HG02610 (cell line): Measurements from ENCODE around the gene DOCK11.
"Not testable (repeated sequence)": the region's sequence is repeated elsewhere in the genome, so short reads cannot be mapped to it uniquely, and the experiment has no call there.

Experiments used
- ATAC-seq: cut with Tn5 transposase; IDR thresholded peaks from one replicate; pipeline ENCODE4 v1.9.1; 2021; ENCODE audit warnings: mild to moderate bottlenecking, moderate library complexity; ENCODE audit not compliant: unreplicated experiment

DOCK11 gene

GRCh38 chrX:118495061-118495921 lies at the start of gene DOCK11:
Gene DOCK11 (plus strand): TSS chrX:118495815. CDS start chrX:118495972, 157 bp downstream.
- peak; percentile 73 for ATAC-seq

GRCh38 chrX:118448273-118448783 lies 47.3 kb upstream of the DOCK11 start:
- ATAC-seq, result no peak

GRCh38 chrX:118455013-118455412 lies 40.6 kb upstream of the DOCK11 start:
- ATAC-seq, result no peak

- peak; percentile 62 for ATAC-seq
Measured at GRCh38 chrX:118459494-118459893, 36.1 kb upstream of the DOCK11 start.

GRCh38 chrX:118464501-118464900 lies 31.1 kb upstream of the DOCK11 start:
- no peak for ATAC-seq

- ATAC-seq, result no peak
Measured at GRCh38 chrX:118468122-118468521, 27.5 kb upstream of the DOCK11 start.

GRCh38 chrX:118470721-118471347 lies 24.8 kb upstream of the DOCK11 start:
- ATAC-seq, result not testable (repeated sequence)

- no peak for ATAC-seq
Measured at GRCh38 chrX:118474586-118474985, 21.0 kb upstream of the DOCK11 start.

- ATAC-seq, result no peak
Measured at GRCh38 chrX:118475903-118476302, 19.7 kb upstream of the DOCK11 start.

GRCh38 chrX:118480172-118480571 lies 15.4 kb upstream of the DOCK11 start:
- ATAC-seq, result no peak

GRCh38 chrX:118482384-118482783 lies 13.2 kb upstream of the DOCK11 start:
- not testable (repeated sequence) for ATAC-seq

- no peak for ATAC-seq
Measured at GRCh38 chrX:118484216-118484903, 11.3 kb upstream of the DOCK11 start.

GRCh38 chrX:118486693-118487092 lies 8.9 kb upstream of the DOCK11 start:
- not testable (repeated sequence) for ATAC-seq

GRCh38 chrX:118493016-118493415 lies 2.6 kb upstream of the DOCK11 start:
- ATAC-seq, result no peak

- no peak for ATAC-seq
Measured at GRCh38 chrX:118493653-118494297, 1.8 kb upstream of the DOCK11 start.

GRCh38 chrX:118495958-118496762 lies 545 bp downstream of the DOCK11 start:
- ATAC-seq, result peak; percentile 68

- ATAC-seq, result peak; percentile 21
Measured at GRCh38 chrX:118496763-118497079, 1.1 kb downstream of the DOCK11 start.

- ATAC-seq, result no peak
Measured at GRCh38 chrX:118497180-118497818, 1.7 kb downstream of the DOCK11 start.

- ATAC-seq, result no peak
Measured at GRCh38 chrX:118498351-118498750, 2.7 kb downstream of the DOCK11 start.

- ATAC-seq, result no peak
Measured at GRCh38 chrX:118498755-118499154, 3.1 kb downstream of the DOCK11 start.
